HG03135 (cell line): ENCODE results near the gene TRIM2.
A peak's percentile ranks its signal among the peaks of the same experiment; 100 is the strongest.

Source experiments
- ATAC-seq: cut with Tn5 transposase; IDR thresholded peaks from one replicate; pipeline ENCODE4 v1.9.1; 2021; ENCODE audit warnings: mild to moderate bottlenecking, moderate library complexity; ENCODE audit not compliant: unreplicated experiment

TRIM2 gene

GRCh38 chr4:153246446-153247115, 42.3 kb downstream of the TRIM2 start:
- no peak for ATAC-seq

- ATAC-seq: no peak
These were observed 42.9 kb downstream of the TRIM2 start for GRCh38 chr4:153247116-153247490.

- ATAC-seq: no peak
These were observed 44.5 kb downstream of the TRIM2 start for GRCh38 chr4:153248641-153249198.

GRCh38 chr4:153249199-153250041, 45.2 kb downstream of the TRIM2 start:
- peak; percentile 98 for ATAC-seq

- ATAC-seq: no peak
These were observed 47.9 kb downstream of the TRIM2 start for GRCh38 chr4:153252122-153252521.

- ATAC-seq: no peak
These were observed 51.0 kb downstream of the TRIM2 start for GRCh38 chr4:153255233-153255632.

GRCh38 chr4:153257151-153257620, 52.9 kb downstream of the TRIM2 start:
- no peak for ATAC-seq

- no peak for ATAC-seq
These were observed 53.7 kb downstream of the TRIM2 start for GRCh38 chr4:153257991-153258390.

- no peak for ATAC-seq
These were observed 54.5 kb downstream of the TRIM2 start for GRCh38 chr4:153258750-153259149.

- ATAC-seq: no peak
These were observed 55.4 kb downstream of the TRIM2 start for GRCh38 chr4:153259661-153260060.

GRCh38 chr4:153260132-153260531, 55.9 kb downstream of the TRIM2 start:
- ATAC-seq: no peak

GRCh38 chr4:153260553-153261300, 56.5 kb downstream of the TRIM2 start:
- no peak for ATAC-seq

- no peak for ATAC-seq
These were observed 57.2 kb downstream of the TRIM2 start for GRCh38 chr4:153261461-153261860.

- ATAC-seq: no peak
These were observed 57.7 kb downstream of the TRIM2 start for GRCh38 chr4:153261914-153262313.

- no peak for ATAC-seq
These were observed 61.2 kb downstream of the TRIM2 start for GRCh38 chr4:153265306-153266047.

GRCh38 chr4:153266988-153267387, 62.7 kb downstream of the TRIM2 start:
- ATAC-seq: no peak

GRCh38 chr4:153267890-153268289, 63.6 kb downstream of the TRIM2 start:
- no peak for ATAC-seq

GRCh38 chr4:153268295-153268694, 64.1 kb downstream of the TRIM2 start:
- ATAC-seq: no peak

GRCh38 chr4:153269218-153269990, 65.2 kb downstream of the TRIM2 start:
- no peak for ATAC-seq

GRCh38 chr4:153270361-153270760, 66.1 kb downstream of the TRIM2 start:
- ATAC-seq: no peak
